HK-2 (cell line): ENCODE data around the gene ANO6.
"Not testable (repeated sequence)": the region's sequence is repeated elsewhere in the genome, so short reads cannot be mapped to it uniquely, and the experiment has no call there.

Experiments
- DNase-seq: peaks from one replicate; pipeline ENCODE4 v3.0.0-alpha.2; 2018; ENCODE audit not compliant: unreplicated experiment

The ANO6 gene

DNA sequence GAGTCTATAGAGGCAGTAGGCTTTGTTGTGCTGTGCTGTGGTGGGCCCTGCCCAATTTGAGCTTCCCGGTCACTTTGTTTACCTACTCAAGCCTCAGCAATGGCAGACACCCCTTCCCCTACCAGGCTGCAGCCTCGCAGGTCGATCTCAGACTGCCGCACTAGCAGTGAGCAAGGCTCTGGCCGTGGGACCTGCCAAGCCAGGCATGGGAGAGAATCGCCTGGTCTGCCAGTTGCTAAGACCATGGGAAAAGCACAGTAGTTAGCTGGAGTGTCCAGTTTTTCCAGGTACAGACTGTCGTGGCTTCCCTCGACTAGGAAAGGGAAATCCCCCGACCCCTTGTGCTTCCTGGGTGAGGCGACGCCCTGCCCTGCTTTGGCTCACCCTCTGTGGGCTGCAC lies 26.3 kb downstream of the ANO6 start:
- no peak for DNase-seq

DNA sequence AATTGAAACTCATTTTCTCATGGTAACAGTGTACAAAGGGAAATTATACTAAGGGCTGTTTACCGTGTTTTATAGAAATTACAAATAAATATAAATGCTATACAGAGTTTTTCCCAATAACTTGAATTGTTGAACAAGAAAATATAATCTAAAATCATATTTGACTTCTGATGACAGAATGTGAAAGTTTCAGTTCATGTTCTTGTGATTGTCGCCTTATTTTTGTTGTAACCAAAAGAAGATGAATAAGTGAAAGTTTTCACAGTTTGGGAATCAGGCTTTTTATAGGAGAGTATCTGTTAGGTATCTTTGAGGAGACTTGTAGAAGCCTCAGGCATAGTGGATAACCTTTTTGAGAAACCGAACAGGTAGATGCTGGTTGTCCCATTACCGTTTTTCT lies 28.1 kb downstream of the ANO6 start:
- DNase-seq, result no peak

DNA sequence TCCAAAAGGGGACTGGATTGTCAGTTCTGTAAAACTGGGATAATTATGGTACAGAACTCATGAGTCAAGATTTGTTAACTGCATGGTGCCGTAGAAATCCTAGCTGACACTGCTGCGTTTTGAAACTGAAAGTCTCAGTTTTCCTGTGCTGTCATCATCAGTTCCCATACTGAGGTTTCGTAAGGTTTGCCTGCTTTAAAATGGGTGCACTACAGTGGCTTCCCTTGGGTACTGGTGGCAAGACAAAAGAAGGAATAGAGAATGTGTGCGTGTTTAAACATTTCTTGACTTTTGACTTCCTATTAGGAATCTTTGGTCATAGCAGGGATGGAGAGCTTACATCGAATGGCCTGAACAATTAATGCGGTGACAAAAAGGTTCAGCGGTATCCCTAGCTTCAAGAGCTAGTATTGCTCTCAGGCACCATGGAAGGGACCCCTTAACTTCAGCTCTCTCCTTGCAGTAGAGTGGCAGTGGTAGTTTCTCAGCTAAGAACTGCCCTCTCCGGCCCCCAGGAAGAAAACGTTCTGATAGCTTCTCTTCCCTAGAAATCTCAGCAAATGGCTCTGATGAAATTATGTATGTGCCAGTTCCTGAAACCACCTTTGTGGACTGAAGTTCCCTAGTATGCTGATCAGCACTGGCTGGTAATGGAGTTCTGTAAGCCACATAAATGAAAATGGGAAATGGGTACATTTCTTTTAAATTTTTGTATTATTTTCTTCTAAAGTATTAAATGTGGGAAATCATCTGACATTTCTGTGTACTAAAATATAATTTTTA lies 28.9 kb downstream of the ANO6 start:
- DNase-seq, result no peak

DNA sequence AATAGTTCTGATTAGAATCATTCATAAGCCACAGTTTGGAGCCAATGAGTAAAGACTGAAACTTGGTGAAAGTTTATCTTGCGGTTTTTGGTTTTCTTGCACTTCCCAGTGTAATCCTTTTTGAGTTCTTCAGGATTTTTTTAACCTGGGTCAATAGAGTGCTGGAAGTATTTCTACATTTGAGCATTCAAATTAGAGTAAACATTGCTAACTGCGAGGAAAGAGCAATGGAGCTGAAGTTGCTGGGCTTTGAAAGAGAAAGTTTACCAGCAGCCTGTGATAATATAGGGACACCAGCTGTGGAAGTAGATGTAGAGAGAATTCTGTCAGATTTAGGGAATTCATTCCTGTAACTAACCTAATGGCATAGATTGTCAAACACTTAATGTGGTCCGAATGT lies 30.3 kb downstream of the ANO6 start:
- DNase-seq, result no peak

DNA sequence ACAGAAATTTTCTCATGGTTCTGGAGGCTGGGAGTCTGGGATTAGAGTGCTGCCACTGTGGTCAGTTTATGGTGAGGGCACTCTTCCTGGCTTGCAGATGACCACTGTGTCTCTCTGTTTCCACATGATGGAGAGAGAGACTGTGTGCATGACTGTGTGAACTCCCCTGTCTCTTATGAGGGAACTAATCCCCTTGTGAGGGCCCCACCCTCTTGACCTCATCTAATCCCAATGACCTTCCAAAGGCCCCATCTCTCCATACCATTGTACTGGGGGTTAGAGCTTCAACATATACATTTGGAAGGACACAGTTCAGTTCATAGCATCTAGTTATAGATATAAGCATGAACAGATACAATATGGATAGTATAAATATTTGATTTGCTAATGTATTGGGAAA lies 31.7 kb downstream of the ANO6 start:
- no peak for DNase-seq

DNA sequence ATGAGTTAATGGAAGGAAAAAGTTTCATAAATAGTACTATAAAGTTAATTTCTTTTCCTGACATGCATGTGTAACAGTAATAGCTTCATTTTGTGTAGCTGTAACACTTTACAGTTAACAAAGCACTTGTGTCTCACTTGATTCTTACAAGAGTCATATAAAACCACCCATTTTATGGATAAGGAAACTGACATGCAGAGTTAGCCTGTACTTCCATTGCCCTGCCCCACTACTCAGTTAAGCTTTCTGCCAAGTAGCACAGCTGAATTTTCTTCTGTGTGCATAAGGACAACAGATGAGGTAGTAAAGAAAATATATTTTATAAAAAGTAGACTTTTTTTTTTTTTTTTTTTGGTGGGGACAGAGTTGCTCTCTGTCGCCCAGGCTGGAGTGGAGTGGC lies 32.2 kb downstream of the ANO6 start:
- no peak for DNase-seq

DNA sequence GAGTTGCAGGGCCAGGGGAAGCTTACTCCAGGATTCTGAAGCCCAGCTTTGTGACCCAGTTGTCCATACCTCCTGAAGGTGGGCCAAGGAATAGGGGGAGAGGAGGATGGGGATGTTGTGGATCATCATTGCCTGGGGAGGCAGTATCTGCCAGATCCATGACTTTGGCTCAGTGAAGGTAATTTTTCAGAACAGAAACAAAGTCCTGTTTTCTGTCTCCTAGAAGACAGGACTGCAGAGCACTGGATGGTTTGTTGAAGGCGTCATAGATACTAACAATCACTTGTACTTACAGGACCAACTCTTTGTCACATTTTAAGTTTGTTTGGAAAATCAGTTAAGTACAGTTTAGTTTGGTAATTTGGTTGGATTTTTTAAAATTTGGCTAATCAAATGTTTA lies 38.4 kb downstream of the ANO6 start:
- no peak for DNase-seq

DNA sequence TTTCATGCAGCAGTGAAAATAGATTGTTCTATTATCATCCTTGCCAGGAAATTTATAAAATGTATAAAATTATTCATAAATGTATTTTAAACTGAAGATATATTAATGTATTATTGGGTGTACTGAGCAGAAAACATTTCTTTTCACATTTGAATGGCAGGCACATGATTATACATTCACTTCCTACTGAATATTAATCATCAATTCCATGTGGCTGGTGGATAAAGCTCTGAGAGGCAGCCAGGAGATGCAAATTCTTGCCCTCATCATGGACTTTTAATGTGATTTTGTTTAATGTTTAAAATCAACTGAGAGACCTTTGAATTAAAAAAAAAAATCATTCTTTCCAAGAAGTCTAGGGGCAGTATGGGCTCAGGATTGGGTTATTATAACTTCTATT lies 40.8 kb downstream of the ANO6 start:
- DNase-seq, result no peak

DNA sequence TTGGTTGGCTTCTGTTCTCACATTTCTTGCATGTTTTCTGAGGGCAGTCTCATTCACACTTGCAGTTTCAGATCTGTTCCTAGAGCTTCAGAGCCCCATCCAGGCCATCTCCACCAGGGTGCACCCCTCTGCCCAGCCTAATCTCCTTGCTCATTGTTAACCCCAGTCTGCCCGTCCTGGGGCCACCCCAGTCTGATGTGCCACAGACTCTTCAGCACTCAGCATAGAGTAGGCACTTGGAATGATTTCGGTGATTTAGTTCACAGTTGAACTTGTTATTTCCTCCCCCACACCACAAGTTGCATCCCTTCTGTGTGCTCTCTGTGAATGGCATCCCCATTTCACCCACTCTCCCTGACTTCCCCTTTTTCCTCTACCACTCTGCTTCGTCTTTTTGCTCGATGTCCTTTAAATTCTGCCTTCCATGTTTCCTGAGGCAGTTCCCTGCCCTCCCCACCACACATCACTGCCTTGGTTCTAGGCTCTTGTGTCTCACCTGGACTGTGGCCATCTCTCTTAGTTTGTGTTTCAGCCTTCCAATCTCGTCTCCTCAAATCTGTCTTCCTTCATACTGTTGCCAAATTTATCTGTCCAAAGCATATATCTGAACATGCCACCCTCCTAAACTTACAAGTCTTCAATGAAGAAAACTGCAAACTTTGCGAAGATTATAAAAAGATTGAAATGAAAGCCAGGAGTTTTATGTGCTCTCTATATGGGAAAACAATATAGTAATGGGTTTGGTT lies 41.5 kb downstream of the ANO6 start:
- no peak for DNase-seq

DNA sequence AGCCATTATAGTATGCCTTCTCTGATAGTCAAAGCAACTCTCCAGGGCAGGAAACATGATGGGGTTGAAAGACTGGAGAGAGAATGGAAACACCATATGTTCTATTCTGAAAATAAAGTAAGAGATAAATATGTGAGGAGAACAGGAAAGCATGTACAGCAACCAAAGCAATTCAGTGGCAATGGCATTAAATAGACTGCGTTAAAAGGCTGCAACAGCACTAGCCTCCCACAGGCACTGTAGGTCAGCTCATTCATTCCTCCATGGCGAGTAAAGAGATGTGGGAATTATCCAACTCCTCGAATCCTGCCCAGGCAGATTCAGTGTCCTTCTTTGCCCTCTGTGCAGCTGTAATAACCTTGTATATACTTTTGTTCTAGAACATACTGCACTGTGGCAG lies 43.8 kb downstream of the ANO6 start:
- no peak for DNase-seq

DNA sequence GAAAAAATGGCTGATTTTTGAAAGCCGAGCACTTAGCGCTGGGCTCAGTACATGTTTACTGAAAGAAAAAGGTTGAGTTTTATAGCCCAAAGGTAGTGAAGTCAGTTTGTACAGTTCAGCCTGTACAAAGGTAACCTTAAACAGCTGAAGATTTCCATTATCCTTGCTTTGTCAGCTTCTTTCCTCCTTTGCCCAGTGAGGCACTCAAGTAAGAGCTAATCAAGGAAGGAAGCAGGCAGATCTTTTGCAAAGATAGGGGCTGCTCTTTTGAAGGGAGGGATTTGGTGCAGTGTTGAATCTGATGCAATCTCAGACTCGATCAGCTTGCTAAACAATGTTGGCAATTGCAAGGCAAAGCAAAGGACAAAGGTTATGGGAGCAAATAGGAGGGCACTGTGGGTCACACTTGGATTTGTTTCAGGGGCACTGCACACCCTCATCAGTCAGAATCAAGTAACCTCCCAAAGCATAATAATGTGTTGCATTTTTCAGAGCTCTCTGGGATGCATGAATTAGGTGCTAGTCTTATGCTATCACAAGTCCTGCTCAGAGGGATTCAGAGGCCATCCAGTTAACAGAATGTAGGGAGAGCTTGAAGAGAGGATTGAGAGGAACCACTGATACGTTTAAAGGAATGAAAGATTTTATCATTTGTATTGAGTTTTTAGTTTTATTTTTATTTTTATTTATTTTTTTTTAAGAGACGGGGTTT lies 44.4 kb downstream of the ANO6 start:
- no peak for DNase-seq

DNA sequence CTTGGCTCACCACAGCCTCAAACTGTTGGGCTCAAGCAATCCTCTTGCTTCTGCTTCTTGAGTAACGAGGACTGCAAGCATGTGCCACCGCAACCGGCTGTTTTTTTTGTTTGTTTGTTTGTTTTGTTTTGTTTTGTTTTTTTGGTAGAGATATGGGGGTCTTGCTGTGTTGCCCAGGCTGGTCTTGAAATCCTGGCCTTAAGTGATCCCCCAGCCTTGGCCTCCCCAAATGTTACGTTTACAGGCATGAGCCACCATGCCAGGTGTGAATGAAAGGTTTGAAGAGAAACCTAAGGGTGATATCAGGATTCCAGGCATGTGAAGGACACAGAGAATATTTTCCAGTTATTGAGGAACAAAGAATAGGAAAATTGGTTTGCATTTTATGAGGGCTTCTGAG lies 45.0 kb downstream of the ANO6 start:
- no peak for DNase-seq

DNA sequence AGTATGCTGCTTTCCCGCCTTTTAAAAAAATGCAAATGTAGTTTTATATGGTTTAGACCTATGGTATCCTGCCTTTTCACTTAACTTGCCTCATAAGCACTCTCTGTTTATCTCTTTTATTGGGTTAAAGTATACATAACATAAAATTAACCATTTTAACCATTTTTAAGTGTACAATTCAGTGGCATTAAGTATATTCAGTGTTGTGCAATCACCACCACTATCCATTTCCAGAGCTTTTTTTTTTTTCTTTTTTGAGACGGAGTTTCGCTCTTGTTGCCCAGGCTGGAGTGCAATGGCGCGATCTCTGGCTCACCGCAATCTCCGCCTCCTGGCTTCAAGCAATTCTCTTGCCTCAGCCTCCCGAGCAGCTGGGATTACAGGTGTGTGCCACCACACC lies 46.3 kb downstream of the ANO6 start:
- not testable (repeated sequence) for DNase-seq

DNA sequence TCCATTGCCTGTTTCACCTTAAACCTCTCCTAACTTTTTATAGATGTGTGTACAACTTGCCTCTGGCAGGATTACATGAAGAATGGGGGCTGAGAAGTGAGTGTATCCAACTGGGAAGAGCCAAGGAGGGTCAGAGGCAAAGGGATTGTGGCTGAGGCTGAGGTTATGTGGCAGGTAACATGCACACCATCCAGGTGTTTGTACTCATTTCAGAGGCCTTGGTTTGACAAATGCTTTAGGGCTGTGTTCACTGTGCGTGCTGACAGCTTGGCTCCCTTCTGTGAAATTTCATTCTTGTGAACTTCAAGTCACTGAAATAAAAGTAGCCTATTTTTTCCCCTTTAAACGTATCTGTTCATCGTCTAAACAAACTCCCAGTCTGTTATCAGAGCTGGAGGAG lies 47.7 kb downstream of the ANO6 start:
- no peak for DNase-seq

DNA sequence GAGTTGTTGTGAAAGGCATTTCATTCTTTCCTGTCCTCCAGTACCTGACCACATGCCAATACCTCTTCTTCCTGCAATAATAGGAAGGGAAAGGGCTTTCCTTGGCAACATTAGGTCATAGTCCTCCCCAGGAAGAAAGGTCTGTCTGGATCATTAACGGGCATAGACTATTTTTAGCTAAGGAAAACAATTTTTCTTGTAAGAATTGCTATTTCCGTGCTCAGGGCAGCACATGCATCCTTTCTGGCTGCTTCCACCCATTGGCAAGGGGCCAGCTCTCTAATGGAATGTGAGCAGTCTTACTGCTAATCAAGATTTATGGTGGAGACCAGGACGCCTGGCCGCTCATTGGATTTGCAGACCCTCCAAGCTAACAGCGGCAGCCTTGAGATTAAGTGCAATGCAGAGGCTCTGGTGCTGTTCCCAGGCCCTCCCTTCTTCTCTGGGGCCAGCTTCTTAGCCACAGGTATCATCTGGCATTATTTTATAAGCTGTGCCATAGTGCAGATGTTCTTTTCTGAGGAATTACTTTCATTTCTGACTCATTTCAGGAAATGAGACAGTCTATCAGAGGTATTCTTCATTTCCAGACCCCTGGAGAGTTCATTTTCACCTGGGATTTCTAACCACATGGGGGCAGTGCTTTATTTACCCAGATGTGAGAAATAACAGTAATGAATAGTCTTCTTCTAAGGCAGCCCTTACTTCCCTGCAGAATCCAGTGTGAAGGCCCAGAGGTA lies 52.9 kb downstream of the ANO6 start:
- DNase-seq, result peak; percentile 71

DNA sequence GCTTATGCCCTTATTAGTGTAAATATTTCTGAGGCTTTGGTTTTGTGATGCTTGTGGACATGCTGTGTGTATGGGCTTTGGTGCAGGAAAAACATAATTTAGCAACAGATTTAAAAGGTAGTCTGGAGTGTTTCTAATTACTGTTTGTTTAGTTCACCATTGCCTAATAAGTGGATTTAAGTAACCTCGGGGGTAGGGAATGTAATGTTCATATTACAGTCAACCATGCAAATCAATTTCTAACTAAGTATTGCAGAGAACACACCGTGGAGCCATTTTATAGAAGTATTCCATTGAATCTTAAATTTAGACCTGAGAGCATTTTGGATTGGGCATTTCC lies 53.5 kb downstream of the ANO6 start:
- no peak for DNase-seq

DNA sequence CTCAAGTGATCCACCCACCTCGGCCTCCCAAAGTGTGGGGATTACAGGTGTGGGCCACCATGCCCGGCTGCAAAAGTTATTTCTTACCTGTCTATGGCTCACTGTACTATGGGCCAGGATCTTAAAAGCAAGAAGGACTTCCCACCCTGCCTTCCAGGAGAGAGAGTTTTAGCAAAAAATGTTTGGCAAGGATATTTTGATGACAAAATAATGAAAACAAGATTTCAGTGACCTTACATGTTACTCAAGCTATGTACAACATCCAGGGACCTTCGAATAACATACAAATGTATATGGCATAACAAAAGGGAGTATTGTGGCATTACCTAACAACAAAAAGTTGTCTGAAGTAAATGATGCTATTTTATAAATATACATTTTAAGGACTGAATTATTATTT lies 55.1 kb downstream of the ANO6 start:
- DNase-seq, result no peak

DNA sequence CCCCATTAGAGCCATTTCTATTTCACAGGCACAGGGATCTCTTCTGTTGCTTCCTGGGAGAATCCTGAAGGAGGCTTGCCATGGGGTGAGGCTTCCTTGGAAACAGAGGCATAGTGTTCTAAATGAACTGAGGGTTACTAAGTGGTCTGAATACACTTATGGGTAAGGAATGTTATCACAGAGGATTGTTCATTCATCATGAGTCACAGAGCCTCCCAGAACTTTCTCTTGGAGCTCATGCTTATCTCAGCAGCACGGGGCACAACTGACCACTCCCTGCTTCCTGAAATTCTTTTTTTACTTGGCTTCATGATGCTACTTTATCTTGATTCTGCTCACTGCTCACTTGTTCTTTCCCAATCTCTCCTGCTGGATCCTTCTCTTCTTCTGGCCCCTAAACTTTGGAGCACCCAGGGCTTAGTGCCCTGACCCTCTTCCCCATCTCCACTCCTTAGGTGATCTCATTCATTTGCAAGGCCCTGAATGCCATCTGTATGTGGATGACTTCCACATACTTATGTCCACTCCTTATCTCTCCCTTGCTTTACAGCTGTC lies 57.9 kb downstream of the ANO6 start:
- peak; percentile 43 for DNase-seq

DNA sequence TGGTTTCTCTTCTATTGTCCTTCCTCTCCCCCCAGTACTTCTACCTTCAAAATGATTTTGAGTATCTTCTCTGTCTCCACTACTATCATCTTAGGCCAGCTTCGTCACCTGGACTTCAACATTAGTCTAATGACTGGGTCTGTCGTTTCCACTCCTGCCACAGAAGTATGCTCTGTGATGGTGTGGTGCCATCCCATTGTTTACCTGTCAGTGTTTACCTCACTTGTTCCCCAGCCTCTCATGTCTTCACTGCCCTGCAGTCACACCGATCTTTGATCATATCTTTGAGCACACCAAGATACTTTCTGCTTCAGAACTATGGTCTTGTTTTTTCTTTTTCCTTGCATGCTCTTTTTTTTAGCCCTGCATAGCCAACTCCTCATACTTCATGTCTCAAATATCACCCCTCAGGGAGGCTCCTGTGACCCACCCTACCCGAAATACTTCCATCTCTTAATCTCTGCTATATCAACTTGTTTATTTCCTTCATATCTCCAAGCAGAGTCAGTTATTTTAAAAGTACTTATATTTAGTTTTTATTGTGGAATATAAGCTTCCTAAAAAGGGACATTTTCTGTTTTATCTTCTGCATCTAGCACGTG lies 60.4 kb downstream of the ANO6 start:
- DNase-seq, result no peak

DNA sequence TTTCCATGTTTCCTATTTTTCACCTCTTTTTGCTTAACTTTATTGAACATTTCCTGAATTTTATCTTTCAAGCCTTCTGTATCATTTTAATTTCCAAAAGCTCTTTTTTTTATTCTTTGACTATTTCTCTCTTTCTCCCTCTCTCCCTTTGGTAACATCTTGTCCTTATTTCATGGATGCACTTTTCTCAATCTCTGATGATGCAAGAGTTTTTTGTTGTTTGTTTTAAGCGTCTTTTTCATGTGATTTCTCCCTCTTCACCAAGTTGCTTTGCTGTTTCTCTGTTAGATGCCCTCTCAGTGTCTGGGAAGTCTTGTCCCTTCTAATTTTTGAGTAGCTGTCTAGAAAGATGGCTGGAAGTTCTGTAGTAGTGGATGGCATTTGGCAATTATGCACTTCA lies 62.6 kb downstream of the ANO6 start:
- DNase-seq, result no peak
